NCI-H510A treated with DMSO at 0.1 percent for 48 hours (cell line): Measurements from ENCODE around the gene ATAD3C.
"Not testable (repeated sequence)": the region's sequence is repeated elsewhere in the genome, so short reads cannot be mapped to it uniquely, and the experiment has no call there.

ENCODE experiments used
- DNase-seq: peaks from one replicate; lab custom pipeline; 2025; lab: John Stamatoyannopoulos, UW

The ATAD3C gene

GRCh38 chr1:1449099-1449739 is at the start of gene ATAD3C:
ATAD3C (plus strand) TSS chr1:1449689; CDS start chr1:1450684, 995 bp downstream.
- DNase-seq, result no peak

- DNase-seq, result peak; percentile 77
Measured at GRCh38 chr1:1399872-1400575, 49.5 kb upstream of the ATAD3C start.

GRCh38 chr1:1400576-1401456 is 48.7 kb upstream of the ATAD3C start:
- no peak for DNase-seq

- no peak for DNase-seq
Measured at GRCh38 chr1:1401457-1402010, 48.0 kb upstream of the ATAD3C start.

- DNase-seq, result peak; percentile 85
Measured at GRCh38 chr1:1402072-1402900, 47.2 kb upstream of the ATAD3C start.

- DNase-seq, result not testable (repeated sequence)
Measured at GRCh38 chr1:1402901-1403392, 46.5 kb upstream of the ATAD3C start.

- no peak for DNase-seq
Measured at GRCh38 chr1:1403653-1404052, 45.8 kb upstream of the ATAD3C start.

GRCh38 chr1:1406101-1406820 is 43.2 kb upstream of the ATAD3C start:
- DNase-seq, result peak; percentile 56

- peak; percentile 100 for DNase-seq
Measured at GRCh38 chr1:1406821-1407635, 42.5 kb upstream of the ATAD3C start, which contains the start of gene MRPL20. MRPL20 (minus strand) TSS chr1:1407293; CDS start chr1:1407217, 76 bp downstream.

- peak; percentile 32 for DNase-seq
Measured at GRCh38 chr1:1407636-1408318, 41.7 kb upstream of the ATAD3C start.

- not testable (repeated sequence) for DNase-seq
Measured at GRCh38 chr1:1410238-1410637, 39.3 kb upstream of the ATAD3C start.

- DNase-seq, result no peak
Measured at GRCh38 chr1:1411626-1412025, 37.9 kb upstream of the ATAD3C start.

- not testable (repeated sequence) for DNase-seq
Measured at GRCh38 chr1:1412311-1412902, 37.1 kb upstream of the ATAD3C start.

- no peak for DNase-seq
Measured at GRCh38 chr1:1415751-1416150, 33.7 kb upstream of the ATAD3C start.

- peak; percentile 92 for DNase-seq
Measured at GRCh38 chr1:1417396-1417795, 32.1 kb upstream of the ATAD3C start.

- DNase-seq, result peak; percentile 54
Measured at GRCh38 chr1:1417825-1418463, 31.5 kb upstream of the ATAD3C start.

GRCh38 chr1:1418464-1419362 is 30.8 kb upstream of the ATAD3C start:
- no peak for DNase-seq
